Measurements from ENCODE around the gene FPR1. TPM values are rescaled to one million over a fixed set of nuclear protein-coding genes. Genes with fewer than 3 reads are reported as not detected.
A peak's percentile ranks its signal among the peaks of the same experiment; 100 is the strongest.

Gene FPR1
- total and polyA plus RNA-seq, 2 of the 8 experiments (the other 6 are each of a cell fraction or from before 2014, with no cell fraction given), result 0.11 TPM; not detected in 1

- peaks cover 0 to 2% (median 0%) of the 10 kb centered on the region in 4 experiments; a peak in 1 of 7 replicates for H3K27me3 ChIP-seq (replicated peaks in 1 of 4; ENCODE audit: control insufficient read depth in 3 of 4, extremely low read depth in 1 of 4, insufficient read depth in 3 of 4, low read length in 3 of 4)
- no peak overlapping the region for H4K5ac ChIP-seq (ENCODE audit: insufficient read length, low read depth, low read length)
- ChIA-PET CTCF (ENCODE audit: partially characterized antibody) (interaction anchor here (1.2 to 1.5 kb wide), 3 partner anchors 9 to 43 kb away, joined by 3 to 4 read pairs (median 3); no protein-coding TSS in a partner anchor), POLR2A (ENCODE audit: partially characterized antibody) (no interaction called here)
- H2AK5ac ChIP-seq (ENCODE audit: low read depth, low read length), result no peak overlapping the region
- no peak overlapping the region for H3K23ac ChIP-seq (ENCODE audit: insufficient read length)
- H2AFZ ChIP-seq (ENCODE audit: low read length), result no peak overlapping the region
- 0 out of 4 replicates have a peak overlapping the region, but pooled peaks have one; percentile 4 to 15 for H3K4me2 ChIP-seq (ENCODE audit: insufficient read depth in 1 of 2, low read depth in 2 of 2, low read length in 2 of 2)
- no peaks in the 10 kb centered on the region for H3K23me2 ChIP-seq (ENCODE audit: low read depth, low read length)
- H3K36me3 ChIP-seq (ENCODE audit: control insufficient read depth in 2 of 4, insufficient read depth in 4 of 4, low read length in 3 of 4), result no peaks in the 10 kb centered on the region
- no peak overlapping the region for H2BK20ac ChIP-seq (ENCODE audit: low read length)
- no peaks in the 10 kb centered on the region for H3K79me2 ChIP-seq (ENCODE audit: control insufficient read depth in 1 of 2, insufficient read depth in 2 of 2, low read length in 2 of 2)
- 70% methylated on average over 7 of the region's 7 CpGs; no CpG with 5 or more reads in 1 of the 2 experiments for WGBS, 2 experiments (ENCODE audit: extremely low coverage in 1 of 2, insufficient coverage in 1 of 2, insufficient read length in 1 of 2, insufficient replicate concordance in 2 of 2, low coverage in 1 of 2, low lambda C conversion rate in 2 of 2, missing lambda C conversion rate in 1 of 2)
- no peak overlapping the region for H2BK5ac ChIP-seq (ENCODE audit: low read depth, low read length)
- no peak overlapping the region for H2BK120ac ChIP-seq (replicated peaks; ENCODE audit: low read depth, low read length)
- H3K4me1 ChIP-seq (replicated peaks in 1 of 4; ENCODE audit: control insufficient read depth in 3 of 4, insufficient read depth in 4 of 4, low read length in 3 of 4), result peaks cover 0 to 3% (median 0%) of the 10 kb centered on the region in 4 experiments; a peak in 2 of 7 replicates
- H4K8ac ChIP-seq (ENCODE audit: extremely low read depth, insufficient read depth, low read length), result no peak overlapping the region
- no peak overlapping the region; a peak in 1 of 7 replicates for H3K9ac ChIP-seq (replicated peaks in 1 of 4; ENCODE audit: extremely low read depth in 1 of 4, low read depth in 3 of 4, low read length in 3 of 4)
- no peak overlapping the region for H3K18ac ChIP-seq (ENCODE audit: extremely low read depth, low read length)
- no peak overlapping the region for H2BK12ac ChIP-seq (ENCODE audit: low read depth, low read length)
- H3K14ac ChIP-seq (ENCODE audit: insufficient read length), result no peak overlapping the region
- H4K91ac ChIP-seq (replicated peaks; ENCODE audit: insufficient read length, low read length), result no peak overlapping the region
- DNase-seq (ENCODE audit: low read depth in 1 of 2, low spot score in 2 of 2) (no peak), FAIRE-seq (no peak)
- H3K79me1 ChIP-seq (ENCODE audit: low read depth, low read length), result no peaks in the 10 kb centered on the region
- H3K9me3 ChIP-seq (ENCODE audit: insufficient read depth in 2 of 2, low read depth in 1 of 2, low read length in 1 of 2), result peaks cover 0 to 15% of the 10 kb centered on the region in 2 experiments; a peak in 2 of 4 replicates
- H3K56ac ChIP-seq (replicated peaks; ENCODE audit: insufficient read length, low read depth, low read length), result no peak overlapping the region
- no peak overlapping the region for H3K4me3 ChIP-seq (ENCODE audit: extremely low read depth in 1 of 4, insufficient read depth in 2 of 4, low read depth in 3 of 4, low read length in 4 of 4)
- no peak overlapping the region for H2BK15ac ChIP-seq (ENCODE audit: low read length)
- H3K27ac ChIP-seq (ENCODE audit: low read depth, low read length), result no peak overlapping the region
- no peaks in the 10 kb centered on the region for H4K20me1 ChIP-seq (replicated peaks in 1 of 2; ENCODE audit: control insufficient read depth in 1 of 2, insufficient read depth in 2 of 2, low read length in 2 of 2)
- H3K4ac ChIP-seq (replicated peaks; ENCODE audit: insufficient read length, low read depth, low read length), result no peak overlapping the region
- TF ChIP-seq CREB1 (IDR thresholded peaks at IDR 0.05), result no peak
- TF ChIP-seq EZH2 (IDR thresholded peaks at IDR 0.05; ENCODE audit: low read depth, low read length, severe bottlenecking), result no peak
- no peak for TF ChIP-seq BRCA1 (IDR thresholded peaks at IDR 0.05; ENCODE audit: low read depth, low read length)
Measured at GRCh38 chr19:51733742-51734522, 17.7 kb downstream of the FPR1 start.
